Neuron (in vitro differentiated cells): ENCODE results near the gene CCDC183.
"Not testable (repeated sequence)": the region's sequence is repeated elsewhere in the genome, so short reads cannot be mapped to it uniquely, and the experiment has no call there.

Source experiments
- H2AFZ ChIP-seq: one replicate; pipeline ENCODE4 v1.6.1; 2013; ENCODE audit warnings: low read depth, mild to moderate bottlenecking, inconsistent platforms, low read length, moderate library complexity
- H3K27me3 ChIP-seq: one replicate; pipeline ENCODE4 v1.6.1; 2013; ENCODE audit warnings: low read length; ENCODE audit not compliant: insufficient read depth
- H3K36me3 ChIP-seq: one replicate; pipeline ENCODE4 v1.6.1; 2013; ENCODE audit warnings: low read length; ENCODE audit not compliant: insufficient read depth
- H3K4me1 ChIP-seq: one replicate; pipeline ENCODE4 v1.6.1; 2013; ENCODE audit warnings: low read length; ENCODE audit not compliant: insufficient read depth
- H3K4me3 ChIP-seq: 2 replicates; pipeline ENCODE4 v1.5.1; 2013; ENCODE audit warnings: mild to moderate bottlenecking, low read length, moderate library complexity
- H3K9me3 ChIP-seq: one replicate; pipeline ENCODE4 v1.6.1; 2013; ENCODE audit warnings: low read length

The CCDC183 gene

DNA sequence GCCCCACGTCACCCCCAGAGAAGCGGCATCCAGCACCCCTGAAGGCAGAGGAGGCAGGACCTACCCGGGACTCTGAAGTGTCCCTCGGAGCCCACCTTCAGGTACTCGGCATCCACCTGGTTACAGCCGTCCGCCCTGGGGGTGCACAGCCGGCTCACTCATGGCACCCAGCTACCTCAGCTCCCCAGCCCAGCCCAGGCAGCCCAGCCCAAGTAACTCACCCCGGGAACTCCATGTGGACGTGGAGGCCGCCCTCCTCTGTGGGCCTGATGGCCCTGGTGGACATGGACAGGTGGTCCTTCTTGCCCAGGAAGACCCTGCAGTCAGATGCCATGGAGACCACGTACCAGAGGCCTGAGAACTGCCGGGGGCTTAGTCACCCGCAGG, 32.5 kb upstream of the CCDC183 start:
- Histone ChIP-seq H3K4me3 (no peak overlapping the region), H2AFZ (no peak overlapping the region), H3K4me1 (peaks cover 3% of the 10 kb centered on the region), H3K36me3 (no peaks in the 10 kb centered on the region), H3K27me3 (no peaks in the 10 kb centered on the region), H3K9me3 (no peaks in the 10 kb centered on the region)

DNA sequence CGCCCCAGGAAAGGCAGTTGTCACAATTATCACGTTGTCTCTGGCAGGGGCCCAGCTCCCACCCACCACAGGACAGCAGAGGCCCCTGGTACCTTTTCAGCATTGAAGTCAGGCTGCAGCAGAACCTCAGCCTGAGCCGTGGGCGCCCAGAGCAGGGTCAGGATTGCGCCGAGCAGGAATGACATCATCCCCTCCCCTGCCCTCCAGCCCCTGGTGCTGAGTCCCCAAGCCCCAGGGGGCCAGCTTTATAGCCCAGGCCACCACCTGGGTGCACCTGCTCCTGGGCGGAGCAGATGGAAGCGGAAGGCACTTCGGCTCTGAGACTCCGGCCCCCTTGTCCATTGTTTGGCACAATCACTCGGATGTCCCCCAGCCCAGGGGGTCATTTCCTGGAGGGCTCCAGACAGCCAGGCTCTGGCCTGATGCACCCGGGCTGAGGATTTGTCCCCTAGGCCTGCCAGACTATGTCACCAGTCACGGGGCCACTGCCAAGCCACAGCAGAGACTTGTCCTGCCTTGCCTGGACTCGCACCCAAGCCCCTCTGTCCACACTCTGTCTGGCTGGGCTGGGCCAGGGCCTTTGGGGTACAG, 31.7 kb upstream of the CCDC183 start, which contains the start of gene LCN15:
Gene LCN15, minus strand, starts transcription at position 218 of the 591 bp plus-strand sequence. Its CDS starts 30 bp downstream, at position 188.
- peaks cover 3% of the 10 kb centered on the region for H3K4me1 ChIP-seq
- no peaks in the 10 kb centered on the region for H3K36me3 ChIP-seq
- no peaks in the 10 kb centered on the region for H3K27me3 ChIP-seq
- no peaks in the 10 kb centered on the region for H3K9me3 ChIP-seq
- H3K4me3 ChIP-seq = no peak within 1 kb of the TSS
- H2AFZ ChIP-seq = no peak within 1 kb of the TSS

DNA sequence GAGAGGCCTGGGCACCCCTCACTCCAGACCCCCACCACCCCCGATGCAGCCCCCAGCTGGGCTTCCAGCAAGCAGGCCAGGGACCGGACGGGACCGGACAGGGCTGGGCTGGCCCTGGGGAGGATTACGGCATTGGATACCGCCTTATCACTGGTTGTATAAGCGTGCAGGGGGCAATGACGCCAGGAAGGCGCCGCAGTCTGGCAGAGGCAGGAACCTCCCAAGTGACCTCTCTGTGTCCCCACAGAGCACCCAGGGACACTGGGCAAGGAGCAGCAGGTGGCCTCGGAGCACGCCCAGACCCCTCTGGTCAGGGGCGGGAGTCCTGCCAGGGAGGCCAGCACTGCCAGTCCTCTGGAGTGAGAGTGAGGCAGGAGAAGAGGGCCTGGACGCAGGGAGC, 31.1 kb upstream of the CCDC183 start:
- peaks cover 6% of the 10 kb centered on the region for H3K4me1 ChIP-seq
- no peak overlapping the region for H2AFZ ChIP-seq
- H3K27me3 ChIP-seq = no peaks in the 10 kb centered on the region
- H3K9me3 ChIP-seq = no peaks in the 10 kb centered on the region
- H3K36me3 ChIP-seq = no peaks in the 10 kb centered on the region
- H3K4me3 ChIP-seq = no peak overlapping the region

DNA sequence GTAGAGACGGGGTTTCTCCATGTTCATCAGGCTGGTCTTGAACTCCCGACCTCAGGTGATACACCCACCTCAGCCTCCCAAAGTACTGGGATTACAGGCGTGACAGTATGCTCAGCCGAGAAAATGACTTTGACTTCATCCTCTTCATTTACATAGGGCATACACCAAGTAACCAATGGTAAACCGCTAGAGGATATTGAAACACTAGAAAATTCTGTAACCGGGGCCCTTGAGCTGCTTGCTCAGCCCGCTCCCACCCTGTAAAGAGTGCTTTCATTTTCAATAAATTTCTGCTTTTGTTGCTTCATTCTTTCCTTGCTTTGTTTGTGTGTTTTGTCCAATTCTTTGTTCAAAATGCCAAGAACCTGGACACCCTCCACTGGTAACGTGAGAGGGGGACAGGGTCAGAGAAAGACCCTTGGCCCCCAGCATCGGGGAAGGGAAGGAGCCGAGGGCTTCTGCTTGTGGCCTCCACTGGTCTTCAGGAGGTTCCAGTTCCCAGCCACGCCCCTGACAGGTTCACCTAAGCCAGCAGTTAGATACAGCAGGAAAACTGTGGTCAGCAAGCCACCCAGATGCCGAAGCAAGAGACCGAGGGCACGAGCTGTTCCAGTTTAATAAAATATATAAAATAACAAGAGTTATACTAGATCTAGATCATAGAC, 30.3 kb upstream of the CCDC183 start:
- not testable (repeated sequence) for H3K4me3 ChIP-seq, H3K36me3 ChIP-seq, H2AFZ ChIP-seq, H3K27me3 ChIP-seq, H3K9me3 ChIP-seq, H3K4me1 ChIP-seq

DNA sequence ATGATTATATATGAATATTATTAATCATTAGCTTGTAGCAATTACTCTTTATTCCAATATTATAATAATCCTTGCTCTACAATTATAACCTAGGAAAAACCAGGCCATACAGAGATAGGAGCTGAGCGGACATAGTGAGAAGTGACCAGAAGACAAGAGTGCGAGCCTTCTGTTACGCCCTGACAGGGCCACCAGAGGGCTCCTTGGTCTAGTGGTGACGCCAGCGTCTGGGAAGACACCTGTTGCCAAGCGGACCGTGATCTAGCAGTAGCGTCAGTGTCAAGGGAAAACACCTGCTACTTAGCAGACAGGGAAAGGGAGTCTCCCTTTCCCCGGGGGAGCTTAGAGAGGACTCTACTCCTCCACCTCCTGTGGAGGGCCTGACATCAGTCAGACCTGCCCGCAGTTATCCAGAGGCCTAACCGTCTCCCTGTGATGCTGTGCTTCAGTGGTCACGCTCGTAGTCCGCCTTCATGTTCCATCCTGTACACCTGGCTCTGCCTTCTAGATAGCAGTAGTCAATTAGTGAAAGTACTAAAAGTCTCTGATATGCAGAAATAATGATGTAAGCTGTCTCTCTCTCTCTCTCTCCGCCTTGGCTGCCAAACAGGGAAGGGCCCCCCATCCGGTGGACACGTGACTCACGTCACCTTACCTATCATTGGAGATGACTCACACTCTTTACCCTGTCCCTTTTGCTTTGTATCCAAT, 29.6 kb upstream of the CCDC183 start:
- not testable (repeated sequence) for H3K9me3 ChIP-seq, H3K36me3 ChIP-seq, H3K4me1 ChIP-seq, H2AFZ ChIP-seq, H3K4me3 ChIP-seq, H3K27me3 ChIP-seq

DNA sequence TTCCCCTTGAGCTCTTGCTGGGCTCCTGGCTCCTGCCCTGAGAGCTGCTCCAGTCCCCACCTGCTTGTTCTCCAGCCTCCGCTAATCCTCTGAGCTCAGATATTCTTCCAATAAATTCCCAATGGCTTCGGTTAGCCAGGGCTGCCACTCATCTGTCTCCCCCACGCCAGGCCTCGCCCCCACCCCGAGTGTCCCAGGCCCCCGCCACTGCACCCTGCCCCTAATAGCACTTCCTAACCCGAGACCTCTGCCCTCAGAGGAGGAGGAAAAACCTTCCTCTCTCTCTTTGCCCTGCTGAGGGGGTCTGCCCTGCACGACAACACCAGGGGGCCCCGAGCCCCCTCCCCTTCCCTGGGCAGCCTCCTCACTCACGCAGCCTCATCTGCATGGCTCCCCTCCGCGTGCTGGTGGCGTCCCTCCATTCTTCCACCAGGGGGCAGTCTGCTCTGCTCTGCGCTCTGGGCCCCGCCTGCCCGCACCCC, 26.4 kb upstream of the CCDC183 start:
- H3K4me1 ChIP-seq = peaks cover 3% of the 10 kb centered on the region
- no peak overlapping the region for H3K4me3 ChIP-seq

DNA sequence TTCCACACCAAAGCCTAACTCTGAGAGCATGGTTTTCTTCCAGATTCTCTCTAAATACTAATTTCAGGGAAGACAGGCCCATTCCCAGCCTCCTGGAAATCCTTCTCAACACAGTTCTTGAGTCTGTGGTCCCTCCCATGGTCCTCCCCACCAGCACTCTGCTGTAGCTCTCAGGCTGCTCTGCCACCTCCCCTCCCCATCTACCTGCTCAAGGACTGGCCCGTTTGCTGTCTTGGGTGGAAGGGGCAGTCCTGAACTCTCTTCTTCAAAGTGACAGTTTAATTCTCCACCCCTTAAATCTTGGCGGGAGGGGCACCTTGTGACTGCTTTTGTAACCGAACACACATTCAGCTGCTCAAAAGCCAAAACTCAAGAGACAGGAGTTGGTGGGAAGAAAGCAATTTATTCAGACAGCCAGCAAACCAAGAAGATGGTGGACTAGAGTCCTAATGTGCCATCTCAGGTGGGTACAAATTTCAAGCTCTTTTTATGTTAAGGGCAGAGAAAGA, 24.2 kb upstream of the CCDC183 start:
- Histone ChIP-seq H3K36me3 (no peaks in the 10 kb centered on the region), H3K4me3 (no peak overlapping the region), H3K4me1 (peaks cover 3% of the 10 kb centered on the region), H3K9me3 (peaks cover 8% of the 10 kb centered on the region), H2AFZ (no peak overlapping the region), H3K27me3 (no peaks in the 10 kb centered on the region)

More for the DNA sequence above, 26.4 kb upstream of the CCDC183 start:
- Histone ChIP-seq H3K27me3 (no peaks in the 10 kb centered on the region), H3K9me3 (peaks cover 8% of the 10 kb centered on the region), H2AFZ (no peak overlapping the region), H3K36me3 (no peaks in the 10 kb centered on the region)

DNA sequence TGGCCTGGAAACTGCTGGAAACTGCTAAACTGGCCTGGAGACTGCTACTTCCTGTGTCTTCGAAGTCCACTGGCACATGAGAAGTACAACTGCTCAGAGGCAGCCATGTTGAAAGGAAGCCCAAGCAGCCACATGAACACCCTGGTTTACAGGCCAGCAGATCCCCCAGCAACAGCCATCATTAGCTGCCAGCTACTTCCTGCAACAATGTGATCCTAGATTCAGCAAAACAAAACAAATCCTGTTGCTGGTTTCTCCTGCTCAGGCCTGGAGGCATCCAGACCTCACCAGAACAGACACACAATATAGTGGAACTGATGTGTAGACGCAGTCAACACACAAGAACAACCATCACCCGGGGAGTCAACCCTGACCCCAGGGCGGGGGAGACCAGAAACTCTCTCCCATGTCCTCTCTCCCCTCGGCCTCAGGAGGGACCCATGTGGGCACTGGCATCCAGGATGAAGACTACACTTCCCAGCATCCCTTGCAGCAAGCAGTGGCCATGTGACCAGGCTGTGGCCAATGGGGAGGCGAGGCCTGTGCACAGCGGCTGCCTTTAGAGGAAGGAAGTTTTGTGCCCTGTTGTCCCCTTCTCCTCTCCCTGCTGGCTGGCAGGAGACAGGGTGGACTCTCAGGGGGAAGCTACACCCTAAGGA, 22.6 kb upstream of the CCDC183 start:
- H3K4me1 ChIP-seq = peaks cover 3% of the 10 kb centered on the region
- no peak overlapping the region for H2AFZ ChIP-seq
- H3K27me3 ChIP-seq = no peaks in the 10 kb centered on the region
- no peaks in the 10 kb centered on the region for H3K36me3 ChIP-seq
- H3K9me3 ChIP-seq = peaks cover 8% of the 10 kb centered on the region
- H3K4me3 ChIP-seq = no peak overlapping the region

DNA sequence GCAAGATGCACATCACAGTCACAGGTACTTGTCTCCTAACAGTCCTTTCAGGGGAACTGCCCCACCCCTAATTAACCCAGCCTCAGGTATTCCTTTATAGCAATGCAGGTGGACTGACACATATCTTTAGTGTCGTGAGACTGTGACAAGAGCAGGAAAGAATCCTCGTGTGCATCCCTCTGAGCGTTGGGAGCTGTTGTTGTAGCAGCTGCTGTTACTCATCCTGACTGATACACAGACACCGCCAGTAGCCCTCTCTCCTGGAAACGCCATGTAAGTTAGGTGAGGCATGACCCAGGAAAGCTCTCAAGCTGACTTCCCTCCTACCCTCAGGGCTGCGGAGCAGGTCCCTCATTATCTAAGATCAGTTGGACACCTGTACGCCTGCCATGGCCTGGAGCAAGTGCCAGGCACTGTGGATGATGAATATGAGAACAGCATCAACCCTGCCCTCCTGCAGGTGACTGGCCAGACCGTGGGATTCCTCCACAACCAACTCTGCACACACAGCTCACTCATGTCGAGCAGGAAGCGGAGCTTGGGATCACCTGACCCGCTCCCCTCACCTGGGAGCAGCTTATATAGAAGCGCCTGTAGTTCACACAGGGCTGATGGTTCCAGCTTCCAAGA, 21.6 kb upstream of the CCDC183 start:
- Histone ChIP-seq H3K36me3 (no peaks in the 10 kb centered on the region), H3K4me1 (peaks cover 3% of the 10 kb centered on the region), H3K27me3 (no peaks in the 10 kb centered on the region), H2AFZ (no peak overlapping the region), H3K4me3 (no peak overlapping the region), H3K9me3 (peaks cover 8% of the 10 kb centered on the region)

DNA sequence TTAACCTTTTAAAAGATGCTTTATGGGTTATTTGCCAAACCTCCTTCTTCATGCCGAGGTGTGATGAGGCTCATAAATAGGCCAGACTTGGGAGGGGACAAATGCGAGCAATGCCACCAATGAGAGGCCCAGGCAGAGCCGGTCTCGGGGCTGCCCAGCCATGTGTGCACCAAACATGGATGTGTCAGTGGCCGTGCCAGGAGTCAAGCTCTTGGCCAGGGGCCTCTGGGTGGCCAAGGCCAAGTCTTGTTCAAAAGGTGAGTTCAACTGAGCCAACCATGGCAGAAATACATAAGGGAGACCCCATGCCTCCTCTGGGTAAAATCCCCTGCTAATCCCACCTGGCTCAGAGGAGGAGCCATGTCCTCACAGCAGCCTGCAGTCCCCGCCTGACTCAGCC, 20.9 kb upstream of the CCDC183 start:
- Histone ChIP-seq H3K36me3 (no peaks in the 10 kb centered on the region), H3K4me1 (no peaks in the 10 kb centered on the region), H3K4me3 (no peak overlapping the region), H3K27me3 (no peaks in the 10 kb centered on the region), H3K9me3 (peaks cover 8% of the 10 kb centered on the region), H2AFZ (no peak overlapping the region)

DNA sequence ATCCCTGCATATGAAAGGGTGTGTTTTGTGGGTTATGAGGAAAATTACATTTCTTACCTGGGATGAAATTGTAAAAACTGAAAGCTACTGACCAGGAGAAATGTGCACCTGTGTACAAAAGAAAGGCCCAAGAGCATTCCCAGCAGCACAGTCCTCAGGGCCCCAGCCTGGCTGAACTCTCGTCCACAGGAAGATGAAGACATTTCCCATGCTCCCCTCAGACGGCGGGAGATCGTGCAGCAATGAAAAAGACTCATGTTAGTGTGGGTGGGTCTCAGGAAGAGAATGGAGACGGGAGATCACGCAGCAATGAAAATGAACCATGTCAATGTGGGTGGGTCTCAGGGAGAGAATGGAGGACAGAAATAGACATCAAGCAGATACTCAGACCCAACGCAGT, 19.2 kb upstream of the CCDC183 start:
- no peaks in the 10 kb centered on the region for H3K36me3 ChIP-seq
- H3K4me1 ChIP-seq = no peaks in the 10 kb centered on the region

DNA sequence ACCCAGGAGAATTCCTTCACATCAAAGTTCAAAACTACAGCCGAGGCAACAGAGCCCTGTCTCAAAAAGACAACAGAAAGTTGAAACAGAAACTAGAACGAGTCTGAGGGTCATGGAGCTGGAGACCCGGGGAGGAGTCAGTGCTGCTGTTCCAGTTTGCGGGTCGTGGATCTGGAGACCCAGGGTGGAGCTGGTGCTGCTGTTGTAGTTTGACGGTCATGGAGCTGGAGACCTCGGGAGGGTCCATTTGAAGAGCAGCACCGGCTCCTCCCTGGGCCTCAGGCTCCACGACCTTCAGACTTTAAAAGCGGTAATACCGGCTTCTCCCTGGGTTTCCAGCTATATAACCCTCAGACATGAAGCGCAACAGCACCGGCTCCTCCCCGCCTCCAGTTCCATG, 18.8 kb upstream of the CCDC183 start:
- H3K4me3 ChIP-seq = no peak overlapping the region
- peaks cover 7% of the 10 kb centered on the region for H3K27me3 ChIP-seq
- no peaks in the 10 kb centered on the region for H3K36me3 ChIP-seq
- no peak overlapping the region for H2AFZ ChIP-seq
- no peaks in the 10 kb centered on the region for H3K4me1 ChIP-seq
- H3K9me3 ChIP-seq = peaks cover 8% of the 10 kb centered on the region

More for the DNA sequence above, 19.2 kb upstream of the CCDC183 start:
- no peak overlapping the region for H2AFZ ChIP-seq
- H3K9me3 ChIP-seq = peaks cover 8% of the 10 kb centered on the region
- H3K4me3 ChIP-seq = no peak overlapping the region
- H3K27me3 ChIP-seq = peaks cover 5% of the 10 kb centered on the region
